HCT116 (cell line): ENCODE results near the gene POGLUT3. TPM values are rescaled to one million over a fixed set of nuclear protein-coding genes. Genes with fewer than 3 reads are reported as not detected.

ENCODE experiments used
- ATAC-seq: fragments of 200-7000 bp; cut with Tn5 transposase; 2 replicates; pipeline ENCODE4 v1.9.1; 2020; ENCODE audit warnings: mild to moderate bottlenecking, moderate library complexity
- BruUV-seq: library from RNA; stranded (reverse); fragments of 400-500 nt; replicated peaks from 2 replicates; lab custom pipeline; 2021; lab: Mats Ljungman, UMichigan
- CTCF ChIA-PET: fragments of 300-600 bp; sonication (Branson Sonifier 250); formaldehyde crosslinking; loops from one replicate; lab custom pipeline; 2021; ENCODE audit warnings: antibody characterized with exemption; lab: Charles Lee
- POLR2A ChIA-PET: fragments of 300-600, 350-600 bp; sonication (Branson Sonifier 250); formaldehyde crosslinking; loops from one replicate; lab custom pipeline; 2021; ENCODE audit warnings: antibody characterized with exemption; lab: Charles Lee
- RAD21 ChIA-PET, 2 experiments: fragments of 300-600 bp; sonication (Branson Sonifier 250); formaldehyde crosslinking; loops; one replicate each; lab custom pipeline; 2023; ENCODE audit warnings: low total read pairs in 2 of 2; ENCODE audit not compliant: uncharacterized antibody in 2 of 2, unreplicated experiment in 2 of 2, low non-redundant PET in 1 of 2; lab: Charles Lee
- DNase-seq: peaks from one replicate; pipeline ENCODE4 v3.0.0-alpha.2; 2010; ENCODE audit warnings: low read depth, low spot score
- H2AFZ ChIP-seq: fragments of 200-600 bp; shearing (Covaris generic), sonication (generic); 2 replicates; pipeline ENCODE4 v1.6.1; 2017; ENCODE audit warnings: low read depth, mixed run types, mixed read lengths, antibody characterized with exemption, low read length; ENCODE audit not compliant: poor library complexity, severe bottlenecking
- H3K27ac ChIP-seq: 2 replicates; pipeline ENCODE4 v1.5.1; 2012; ENCODE audit warnings: low read depth, low read length
- H3K27me3 ChIP-seq: fragments of 200-600 bp; sonication (generic); 2 replicates; pipeline ENCODE4 v1.6.1; 2016; ENCODE audit warnings: mixed run types, low read length, mixed read lengths; ENCODE audit not compliant: insufficient read depth
- H3K36me3 ChIP-seq, 2 experiments: fragments of 200-500 bp in 1 of 2; fragments of 200-600 bp in 1 of 2; sonication (Bioruptor generic) in 1 of 2; sonication (generic) in 1 of 2; 2 replicates each; pipeline versions ENCODE4 v1.5.1 to v1.6.1; 2014 to 2016; ENCODE audit warnings: low read length in 2 of 2, inconsistent platforms in 1 of 2, mixed read lengths in 1 of 2, mixed run types in 1 of 2; ENCODE audit not compliant: insufficient read depth in 2 of 2, control insufficient read depth in 1 of 2
- H3K4me1 ChIP-seq, 2 experiments: fragments of 200-600 bp in 1 of 2; sonication (generic) in 1 of 2; 2 replicates each; pipeline versions ENCODE4 v1.5.1 to v1.6.1; 2012 to 2017; ENCODE audit warnings: low read length in 2 of 2, inconsistent platforms in 1 of 2, mild to moderate bottlenecking in 1 of 2, mixed read lengths in 1 of 2, mixed run types in 1 of 2, moderate library complexity in 1 of 2; ENCODE audit not compliant: insufficient read depth in 2 of 2, control insufficient read depth in 1 of 2
- H3K4me2 ChIP-seq: fragments of 200-600 bp; sonication (generic); 2 replicates; pipeline ENCODE4 v1.6.1; 2017; ENCODE audit warnings: mixed run types, low read length, mixed read lengths
- H3K4me3 ChIP-seq, 2 experiments: fragments of 200-600 bp in 1 of 2; sonication (generic) in 1 of 2; replicated peaks in 1 of 2; 2 replicates each; pipeline ENCODE4 v1.5.1; 2011 to 2016; ENCODE audit warnings: low read length in 2 of 2, control low read depth in 1 of 2, low read depth in 1 of 2, mild to moderate bottlenecking in 1 of 2, mixed read lengths in 1 of 2, mixed run types in 1 of 2
- H3K79me2 ChIP-seq: fragments of 200-600 bp; sonication (generic); 2 replicates; pipeline ENCODE4 v1.6.1; 2017; ENCODE audit warnings: mild to moderate bottlenecking, mixed run types, low read length, moderate library complexity, mixed read lengths; ENCODE audit not compliant: insufficient read depth
- H3K9ac ChIP-seq: fragments of 200-600 bp; sonication (generic); 2 replicates; pipeline ENCODE4 v1.6.1; 2016; ENCODE audit warnings: low read length, mixed read lengths
- H3K9me2 ChIP-seq: fragments of 200-600 bp; sonication (generic), shearing (Covaris generic); 2 replicates; pipeline ENCODE4 v1.6.1; 2017; ENCODE audit warnings: mixed run types, mild to moderate bottlenecking, moderate library complexity; ENCODE audit not compliant: insufficient read depth
- H3K9me3 ChIP-seq, 2 experiments: fragments of 200-500 bp in 1 of 2; fragments of 200-600 bp in 1 of 2; sonication (Bioruptor generic) in 1 of 2; sonication (generic) in 1 of 2; 2 replicates each; pipeline ENCODE4 v1.6.1; 2014 to 2017; ENCODE audit warnings: low read length in 2 of 2, mixed read lengths in 2 of 2, inconsistent platforms in 1 of 2, low read depth in 1 of 2, mild to moderate bottlenecking in 1 of 2, mixed run types in 1 of 2, moderate library complexity in 1 of 2; ENCODE audit not compliant: control insufficient read depth in 1 of 2, insufficient read depth in 1 of 2
- H4K20me1 ChIP-seq: fragments of 200-600 bp; sonication (generic), shearing (Covaris generic); 2 replicates; pipeline ENCODE4 v1.6.1; 2017; ENCODE audit warnings: mixed run types, mild to moderate bottlenecking, moderate library complexity; ENCODE audit not compliant: insufficient read depth
- EGR1 ChIP-seq: IDR thresholded peaks from 2 replicates; pipeline ENCODE4 v1.6.1; 2012; ENCODE audit warnings: low read depth
- ELF1 ChIP-seq: IDR thresholded peaks from 2 replicates; pipeline ENCODE4 v1.6.1; 2012; ENCODE audit warnings: low read depth, borderline replicate concordance
- SIN3A ChIP-seq: IDR thresholded peaks from 2 replicates; pipeline ENCODE4 v1.6.1; 2012; ENCODE audit warnings: low read depth
- SP1 ChIP-seq: IDR thresholded peaks from 2 replicates; pipeline ENCODE4 v1.6.1; 2012; ENCODE audit warnings: low read depth
- TCF7L2 ChIP-seq: IDR thresholded peaks from 2 replicates; pipeline ENCODE4 v1.7.0; 2011; ENCODE audit warnings: borderline replicate concordance, inconsistent platforms; ENCODE audit not compliant: insufficient read depth, insufficient read length; ENCODE audit errors: extremely low read depth
- ZNF274 ChIP-seq: fragments of 200-500 bp; sonication (Bioruptor generic); IDR thresholded peaks from 2 replicates; pipeline ENCODE4 v1.6.1; 2014; ENCODE audit warnings: mild to moderate bottlenecking, low read depth, low read length, inconsistent platforms
- intact Hi-C: fragments of 100-400 bp; cut with micrococcal nuclease; formaldehyde crosslinking; loops from 2 replicates; pipeline ENCODE4 v1.10.0; 2022
- total RNA-seq: library from RNA; stranded (reverse); gene quantifications from one replicate; pipeline ENCODE4 v1.2.1, GENCODE V29; 2021; ENCODE audit not compliant: unreplicated experiment
- TF ChIP-seq, protein P1 (sequence below): IDR thresholded peaks from 2 replicates; pipeline ENCODE4 v1.6.1; 2012; ENCODE audit warnings: low read depth
- TF ChIP-seq, protein P2 (sequence below): IDR thresholded peaks from 2 replicates; pipeline ENCODE4 v1.6.1; 2012
- TF ChIP-seq, protein P3 (sequence below): IDR thresholded peaks from 2 replicates; pipeline ENCODE4 v1.6.1; 2011; ENCODE audit warnings: mild to moderate bottlenecking, low read length, moderate library complexity; ENCODE audit not compliant: insufficient replicate concordance; ENCODE audit errors: extremely low read depth

The POGLUT3 gene
- total RNA-seq, 1 experiment from 2014 or later = 22.0 TPM

DNA sequence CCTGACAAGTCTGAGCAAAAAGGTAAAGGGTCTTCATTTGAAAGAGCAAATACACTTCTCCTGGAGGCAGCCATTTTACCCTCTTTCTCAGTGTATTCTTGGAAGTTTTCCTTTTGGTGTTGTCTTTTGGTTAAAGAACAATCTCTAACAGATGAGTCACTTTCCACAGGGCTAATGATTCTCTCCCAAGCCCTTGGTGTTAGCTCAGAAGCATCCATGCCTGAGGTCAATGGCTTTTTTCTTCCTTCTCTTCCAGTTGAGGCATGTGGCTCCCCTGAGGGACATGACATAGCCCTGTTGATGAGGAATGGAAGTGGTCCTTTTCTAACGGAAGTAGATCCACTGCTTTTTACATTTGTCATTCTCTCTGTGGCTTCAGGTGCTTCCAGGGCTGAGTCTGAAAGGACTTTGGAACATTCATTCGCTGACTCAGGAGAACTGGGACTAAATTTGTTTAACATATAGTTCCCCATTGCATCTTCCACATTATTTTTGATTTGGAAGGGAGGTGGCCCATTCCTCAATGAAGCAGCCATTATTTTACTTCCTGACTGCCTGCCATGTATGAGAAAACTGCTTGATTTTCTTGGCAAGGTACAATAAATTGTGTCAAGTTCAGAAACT, 13.8 kb upstream of the POGLUT3 start:
- H4K20me1 ChIP-seq = no peaks in the 10 kb centered on the region
- no peaks in the 10 kb centered on the region for H3K4me1 ChIP-seq
- ChIA-PET CTCF (no interaction called here), RAD21 (no interaction called here), POLR2A (no interaction called here)
- TF ChIP-seq, protein P1, sequence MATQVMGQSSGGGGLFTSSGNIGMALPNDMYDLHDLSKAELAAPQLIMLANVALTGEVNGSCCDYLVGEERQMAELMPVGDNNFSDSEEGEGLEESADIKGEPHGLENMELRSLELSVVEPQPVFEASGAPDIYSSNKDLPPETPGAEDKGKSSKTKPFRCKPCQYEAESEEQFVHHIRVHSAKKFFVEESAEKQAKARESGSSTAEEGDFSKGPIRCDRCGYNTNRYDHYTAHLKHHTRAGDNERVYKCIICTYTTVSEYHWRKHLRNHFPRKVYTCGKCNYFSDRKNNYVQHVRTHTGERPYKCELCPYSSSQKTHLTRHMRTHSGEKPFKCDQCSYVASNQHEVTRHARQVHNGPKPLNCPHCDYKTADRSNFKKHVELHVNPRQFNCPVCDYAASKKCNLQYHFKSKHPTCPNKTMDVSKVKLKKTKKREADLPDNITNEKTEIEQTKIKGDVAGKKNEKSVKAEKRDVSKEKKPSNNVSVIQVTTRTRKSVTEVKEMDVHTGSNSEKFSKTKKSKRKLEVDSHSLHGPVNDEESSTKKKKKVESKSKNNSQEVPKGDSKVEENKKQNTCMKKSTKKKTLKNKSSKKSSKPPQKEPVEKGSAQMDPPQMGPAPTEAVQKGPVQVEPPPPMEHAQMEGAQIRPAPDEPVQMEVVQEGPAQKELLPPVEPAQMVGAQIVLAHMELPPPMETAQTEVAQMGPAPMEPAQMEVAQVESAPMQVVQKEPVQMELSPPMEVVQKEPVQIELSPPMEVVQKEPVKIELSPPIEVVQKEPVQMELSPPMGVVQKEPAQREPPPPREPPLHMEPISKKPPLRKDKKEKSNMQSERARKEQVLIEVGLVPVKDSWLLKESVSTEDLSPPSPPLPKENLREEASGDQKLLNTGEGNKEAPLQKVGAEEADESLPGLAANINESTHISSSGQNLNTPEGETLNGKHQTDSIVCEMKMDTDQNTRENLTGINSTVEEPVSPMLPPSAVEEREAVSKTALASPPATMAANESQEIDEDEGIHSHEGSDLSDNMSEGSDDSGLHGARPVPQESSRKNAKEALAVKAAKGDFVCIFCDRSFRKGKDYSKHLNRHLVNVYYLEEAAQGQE = no peak
- no peak for TF ChIP-seq ZNF274
- TF ChIP-seq EGR1 = no peak
- TF ChIP-seq ELF1 = no peak
- no peak for TF ChIP-seq TCF7L2
- TF ChIP-seq, protein P2, sequence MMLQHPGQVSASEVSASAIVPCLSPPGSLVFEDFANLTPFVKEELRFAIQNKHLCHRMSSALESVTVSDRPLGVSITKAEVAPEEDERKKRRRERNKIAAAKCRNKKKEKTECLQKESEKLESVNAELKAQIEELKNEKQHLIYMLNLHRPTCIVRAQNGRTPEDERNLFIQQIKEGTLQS = no peak
- TF ChIP-seq, protein P3, sequence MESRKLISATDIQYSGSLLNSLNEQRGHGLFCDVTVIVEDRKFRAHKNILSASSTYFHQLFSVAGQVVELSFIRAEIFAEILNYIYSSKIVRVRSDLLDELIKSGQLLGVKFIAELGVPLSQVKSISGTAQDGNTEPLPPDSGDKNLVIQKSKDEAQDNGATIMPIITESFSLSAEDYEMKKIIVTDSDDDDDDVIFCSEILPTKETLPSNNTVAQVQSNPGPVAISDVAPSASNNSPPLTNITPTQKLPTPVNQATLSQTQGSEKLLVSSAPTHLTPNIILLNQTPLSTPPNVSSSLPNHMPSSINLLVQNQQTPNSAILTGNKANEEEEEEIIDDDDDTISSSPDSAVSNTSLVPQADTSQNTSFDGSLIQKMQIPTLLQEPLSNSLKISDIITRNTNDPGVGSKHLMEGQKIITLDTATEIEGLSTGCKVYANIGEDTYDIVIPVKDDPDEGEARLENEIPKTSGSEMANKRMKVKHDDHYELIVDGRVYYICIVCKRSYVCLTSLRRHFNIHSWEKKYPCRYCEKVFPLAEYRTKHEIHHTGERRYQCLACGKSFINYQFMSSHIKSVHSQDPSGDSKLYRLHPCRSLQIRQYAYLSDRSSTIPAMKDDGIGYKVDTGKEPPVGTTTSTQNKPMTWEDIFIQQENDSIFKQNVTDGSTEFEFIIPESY = no peak
- TF ChIP-seq SIN3A = no peak
- TF ChIP-seq SP1 = no peak
- no TSS peak for BruUV-seq
- H3K9ac ChIP-seq = no peak overlapping the region
- H3K27ac ChIP-seq = no peak overlapping the region
- H3K4me2 ChIP-seq = no peak overlapping the region
- no peaks in the 10 kb centered on the region for H3K9me2 ChIP-seq
- H3K4me3 ChIP-seq = no peak overlapping the region
- ATAC-seq (no peak), DNase-seq (no peak)
- no peak overlapping the region for H2AFZ ChIP-seq
- no peaks in the 10 kb centered on the region for H3K27me3 ChIP-seq
- no peaks in the 10 kb centered on the region for H3K9me3 ChIP-seq
- intact Hi-C loops = no loop called here
- H3K36me3 ChIP-seq = peaks cover 0 to 17% of the 10 kb centered on the region in 2 experiments; a peak in 1 of 4 replicates
- no peaks in the 10 kb centered on the region for H3K79me2 ChIP-seq
